Measurements from ENCODE around the gene TDG.
"Not testable (repeated sequence)": the region's sequence is repeated elsewhere in the genome, so short reads cannot be mapped to it uniquely, and the experiment has no call there.

TDG gene

GRCh38 chr12:104012331-104012730 is 46.7 kb downstream of the TDG start:
- no peak overlapping the region for H3K27ac Mint-ChIP-seq
- H3K4me1 Mint-ChIP-seq = no peaks in the 10 kb centered on the region
- DNase-seq = no peak
- H3K36me3 Mint-ChIP-seq (ENCODE audit: low read depth) = peaks cover 10% of the 10 kb centered on the region
- no peaks in the 10 kb centered on the region for H3K27me3 Mint-ChIP-seq (ENCODE audit: low read depth, poor library complexity)
- TF ChIP-seq, protein P1, sequence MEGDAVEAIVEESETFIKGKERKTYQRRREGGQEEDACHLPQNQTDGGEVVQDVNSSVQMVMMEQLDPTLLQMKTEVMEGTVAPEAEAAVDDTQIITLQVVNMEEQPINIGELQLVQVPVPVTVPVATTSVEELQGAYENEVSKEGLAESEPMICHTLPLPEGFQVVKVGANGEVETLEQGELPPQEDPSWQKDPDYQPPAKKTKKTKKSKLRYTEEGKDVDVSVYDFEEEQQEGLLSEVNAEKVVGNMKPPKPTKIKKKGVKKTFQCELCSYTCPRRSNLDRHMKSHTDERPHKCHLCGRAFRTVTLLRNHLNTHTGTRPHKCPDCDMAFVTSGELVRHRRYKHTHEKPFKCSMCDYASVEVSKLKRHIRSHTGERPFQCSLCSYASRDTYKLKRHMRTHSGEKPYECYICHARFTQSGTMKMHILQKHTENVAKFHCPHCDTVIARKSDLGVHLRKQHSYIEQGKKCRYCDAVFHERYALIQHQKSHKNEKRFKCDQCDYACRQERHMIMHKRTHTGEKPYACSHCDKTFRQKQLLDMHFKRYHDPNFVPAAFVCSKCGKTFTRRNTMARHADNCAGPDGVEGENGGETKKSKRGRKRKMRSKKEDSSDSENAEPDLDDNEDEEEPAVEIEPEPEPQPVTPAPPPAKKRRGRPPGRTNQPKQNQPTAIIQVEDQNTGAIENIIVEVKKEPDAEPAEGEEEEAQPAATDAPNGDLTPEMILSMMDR (IDR thresholded peaks at IDR 0.05) = no peak
- no peak overlapping the region for H3K4me3 Mint-ChIP-seq
- H3K9me3 Mint-ChIP-seq = peaks cover 23% of the 10 kb centered on the region

- H3K27me3 Mint-ChIP-seq (ENCODE audit: low read depth, poor library complexity) = peaks cover 14% of the 10 kb centered on the region
- H3K9me3 Mint-ChIP-seq = peaks cover 27% of the 10 kb centered on the region
- H3K36me3 Mint-ChIP-seq (ENCODE audit: low read depth); H3K27ac Mint-ChIP-seq; H3K4me3 Mint-ChIP-seq; H3K4me1 Mint-ChIP-seq; DNase-seq: not testable (repeated sequence)
Measured at GRCh38 chr12:104021862-104022261, 56.2 kb downstream of the TDG start.

GRCh38 chr12:104022786-104023185 is 57.1 kb downstream of the TDG start:
- Mint-ChIP-seq H3K27me3 (ENCODE audit: low read depth, poor library complexity) (peaks cover 14% of the 10 kb centered on the region), H3K9me3 (peaks cover 27% of the 10 kb centered on the region), H3K4me3 (no peak overlapping the region), H3K27ac (no peak overlapping the region), H3K4me1 (no peaks in the 10 kb centered on the region), H3K36me3 (ENCODE audit: low read depth) (peaks cover 4% of the 10 kb centered on the region)
- TF ChIP-seq, protein P1 (IDR thresholded peaks at IDR 0.05) = no peak
- no peak for DNase-seq

DNA sequence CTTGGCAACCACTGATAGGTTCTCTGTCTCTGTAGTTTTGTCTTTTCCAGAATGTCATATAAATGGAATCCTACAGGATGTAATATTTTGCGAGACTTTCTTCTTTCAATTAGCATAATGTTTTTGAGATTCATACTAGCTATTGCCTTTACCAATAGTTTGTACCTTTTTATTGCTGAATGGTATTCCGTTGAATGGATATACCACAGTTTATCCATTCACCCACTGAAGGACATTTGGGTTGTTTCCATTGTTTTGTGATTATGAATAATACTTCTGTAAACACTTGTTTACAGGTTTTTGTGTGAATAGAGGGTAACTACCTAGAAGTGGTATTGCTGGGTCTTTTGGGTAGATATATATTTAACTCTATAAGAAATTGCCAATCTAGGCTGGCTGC is 58.0 kb downstream of the TDG start:
- peaks cover 14% of the 10 kb centered on the region for H3K27me3 Mint-ChIP-seq (ENCODE audit: low read depth, poor library complexity)
- no peak overlapping the region for H3K27ac Mint-ChIP-seq
- no peak overlapping the region for H3K4me3 Mint-ChIP-seq
- TF ChIP-seq, protein P1 (IDR thresholded peaks at IDR 0.05) = no peak
- peaks cover 4% of the 10 kb centered on the region for H3K36me3 Mint-ChIP-seq (ENCODE audit: low read depth)
- no peak for DNase-seq
- no peaks in the 10 kb centered on the region for H3K4me1 Mint-ChIP-seq
- peaks cover 27% of the 10 kb centered on the region for H3K9me3 Mint-ChIP-seq

DNA sequence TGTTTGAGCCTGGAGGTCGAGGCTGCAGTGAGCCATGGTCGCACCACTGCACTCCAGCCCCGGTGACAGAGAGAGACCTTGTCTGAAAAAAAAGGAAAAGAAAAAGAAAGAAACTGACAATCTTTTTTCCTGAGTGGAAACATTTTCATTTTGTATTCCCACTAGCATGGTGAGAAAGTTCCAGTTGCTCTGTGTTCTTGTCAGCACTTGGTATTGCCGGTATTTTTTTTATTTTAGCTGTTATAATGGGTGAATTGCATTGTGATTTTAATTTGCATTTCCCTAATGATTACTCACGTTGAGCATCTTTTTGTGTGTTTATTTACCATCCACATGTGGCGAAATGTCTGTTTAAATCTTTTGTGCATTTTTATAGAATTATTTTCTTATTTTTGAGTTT is 58.7 kb downstream of the TDG start:
- TF ChIP-seq, protein P1 (IDR thresholded peaks at IDR 0.05) = no peak
- DNase-seq = no peak
- Mint-ChIP-seq H3K4me1 (no peaks in the 10 kb centered on the region), H3K9me3 (peaks cover 27% of the 10 kb centered on the region), H3K36me3 (ENCODE audit: low read depth) (peaks cover 4% of the 10 kb centered on the region), H3K27ac (no peak overlapping the region), H3K27me3 (ENCODE audit: low read depth, poor library complexity) (peaks cover 14% of the 10 kb centered on the region), H3K4me3 (no peak overlapping the region)

GRCh38 chr12:104025771-104026170 is 60.1 kb downstream of the TDG start:
- Mint-ChIP-seq H3K4me1 (no peaks in the 10 kb centered on the region), H3K4me3 (no peak overlapping the region), H3K9me3 (peaks cover 21% of the 10 kb centered on the region), H3K27me3 (ENCODE audit: low read depth, poor library complexity) (peaks cover 7% of the 10 kb centered on the region), H3K27ac (no peak overlapping the region), H3K36me3 (ENCODE audit: low read depth) (peaks cover 4% of the 10 kb centered on the region)
- TF ChIP-seq, protein P1 (IDR thresholded peaks at IDR 0.05) = no peak
- no peak for DNase-seq

Data from nephron progenitor cell (in vitro differentiated cells).